GM12878 (cell line): ENCODE measurements around the gene ZNF808. TPM values are rescaled to one million over a fixed set of nuclear protein-coding genes. Genes with fewer than 3 reads are reported as not detected.
"Not testable (repeated sequence)": the region's sequence is repeated elsewhere in the genome, so short reads cannot be mapped to it uniquely, and the experiment has no call there.

Experiments used
- ATAC-seq: fragments of 200-7000 bp; cut with Tn5 transposase; 3 replicates; pipeline ENCODE4 v1.9.1; 2020; ENCODE audit warnings: mild to moderate bottlenecking, moderate library complexity
- BruUV-seq: library from RNA; stranded (reverse); fragments of 400-500 nt; replicated peaks from 2 replicates; lab custom pipeline; 2021; lab: Mats Ljungman, UMichigan
- CTCF ChIA-PET: fragments of 300-600 bp; sonication (Branson Sonifier 250); formaldehyde crosslinking; extraction: SDS; loops from one replicate; lab custom pipeline; 2021; ENCODE audit warnings: inconsistent platforms; lab: Yijun Ruan, JAX
- POLR2A ChIA-PET: fragments of 350-600 bp; formaldehyde crosslinking; extraction: SDS; loops from one replicate; lab custom pipeline; 2021; ENCODE audit warnings: inconsistent platforms; lab: Charles Lee
- RAD21 ChIA-PET: fragments of 300-600 bp; sonication (Branson Sonifier 250); formaldehyde crosslinking; loops from one replicate; lab custom pipeline; 2023; ENCODE audit warnings: antibody characterized with exemption; ENCODE audit not compliant: unreplicated experiment; lab: Charles Lee
- SMC1A ChIA-PET: fragments of 300-600 bp; sonication (Branson Sonifier 250); formaldehyde crosslinking; loops from one replicate; lab custom pipeline; 2023; ENCODE audit not compliant: unreplicated experiment, uncharacterized antibody; lab: Charles Lee
- DNase-seq: peaks from one replicate; pipeline ENCODE4 v3.0.0-alpha.2; 2011; ENCODE audit warnings: low read depth, low spot score
- FAIRE-seq: peaks from 3 replicates; lab custom pipeline; 2011; peaks lifted over from hg19 to GRCh38; lab: Jason Lieb, UNC
- H2AFZ ChIP-seq: 2 replicates; pipeline ENCODE4 v1.6.0; 2011; ENCODE audit warnings: low read depth, low read length, control low read depth; ENCODE audit not compliant: control insufficient read depth
- H3K27ac ChIP-seq: 2 replicates; pipeline ENCODE4 v1.5.1; 2011; ENCODE audit warnings: control low read depth; ENCODE audit not compliant: control insufficient read depth, insufficient read depth
- H3K27me3 ChIP-seq, 2 experiments: replicated peaks in 1 of 2; 2 replicates each; pipeline versions ENCODE4 v1.6.0 to v1.6.1; 2011; ENCODE audit warnings: low read length in 1 of 2; ENCODE audit not compliant: control insufficient read depth in 2 of 2, insufficient read depth in 2 of 2
- H3K36me3 ChIP-seq, 2 experiments: 2 replicates each; pipeline ENCODE4 v1.5.1; 2011; ENCODE audit warnings: low read length in 1 of 2; ENCODE audit not compliant: control insufficient read depth in 2 of 2, insufficient read depth in 2 of 2
- H3K4me1 ChIP-seq: 2 replicates; pipeline ENCODE4 v1.6.1; 2011; ENCODE audit warnings: mild to moderate bottlenecking, low read length, moderate library complexity, mixed read lengths; ENCODE audit not compliant: control insufficient read depth, insufficient read depth
- H3K4me2 ChIP-seq: 2 replicates; pipeline ENCODE4 v1.6.0; 2011; ENCODE audit warnings: control low read depth; ENCODE audit not compliant: control insufficient read depth, insufficient read depth
- H3K4me3 ChIP-seq: fragments of 200-600 bp; sonication (generic); 2 replicates; pipeline ENCODE4 v1.5.1; 2016
- H3K79me2 ChIP-seq: 2 replicates; pipeline ENCODE4 v1.6.0; 2011; ENCODE audit warnings: low read length; ENCODE audit not compliant: control insufficient read depth, insufficient read depth
- H3K9ac ChIP-seq: 2 replicates; pipeline ENCODE4 v1.8.0; 2011; ENCODE audit warnings: low read length, control low read depth, mixed read lengths; ENCODE audit not compliant: control insufficient read depth, insufficient read depth
- H3K9me3 ChIP-seq: replicated peaks from 3 replicates; pipeline ENCODE4 v1.5.1; 2011; ENCODE audit warnings: mild to moderate bottlenecking, low read length; ENCODE audit not compliant: control insufficient read depth, insufficient read depth
- H4K20me1 ChIP-seq: 2 replicates; pipeline ENCODE4 v1.6.0; 2011; ENCODE audit not compliant: control insufficient read depth, insufficient read depth
- WGBS: methylation state at CpG from one replicate; pipeline ENCODE4 v1.1.6; 2016; ENCODE audit warnings: low lambda C conversion rate; ENCODE audit not compliant: insufficient replicate concordance, insufficient coverage; ENCODE audit errors: missing lambda C conversion rate; 5-methylcytosine and 5-hydroxymethylcytosine counted together
- in situ Hi-C: fragments of 300-500 bp; cut with MboI; formaldehyde crosslinking; loops from 9 replicates; pipeline ENCODE4 v1.14.3; 2018; ENCODE audit warnings: mixed read lengths
- intact Hi-C: fragments of 100-400 bp; cut with micrococcal nuclease; formaldehyde crosslinking; loops from one replicate; pipeline ENCODE4 v1.14.2; 2022; ENCODE audit not compliant: unreplicated experiment
- polyA plus RNA-seq, 11 experiments: library from polyadenylated mRNA; depleted of rRNA in 4 of 11; unstranded in 6 of 11; stranded (reverse) in 5 of 11; fragments of >200 nt; fragmentation: Nextera tagmentation in 4 of 11; fragmentation: Illumina TruSeq in 1 of 11; extraction: Ambion mirVana in 4 of 11; extraction: Trizol in 1 of 11; gene quantifications; 1 replicate in 1 of 11; 2 replicates in 10 of 11; pipeline versions ENCODE4 v1.2.1 to v1.2.3, GENCODE V29; 2011 to 2016; ENCODE audit warnings: inconsistent platforms in 2 of 11, missing spikeins in 2 of 11, low read depth in 1 of 11
- total RNA-seq, 4 experiments: library from RNA; depleted of rRNA in 3 of 4; stranded (reverse); fragments of >200 nt in 3 of 4; fragmentation: Illumina TruSeq in 1 of 4; extraction: Trizol in 1 of 4; gene quantifications; 2 replicates each; pipeline versions ENCODE4 v1.2.1 to v1.2.3, GENCODE V29; 2013 to 2021

The ZNF808 gene
- total and polyA plus RNA-seq, 10 of the 15 experiments (the other 5 are each of a cell fraction or from before 2014, with no cell fraction given): 2.1 to 20.2 (median 7.2) TPM

- H3K9ac ChIP-seq, ATAC-seq, H3K4me3 ChIP-seq, in situ Hi-C loops, RAD21 ChIA-PET, SMC1A ChIA-PET, H3K79me2 ChIP-seq, H4K20me1 ChIP-seq, H3K36me3 ChIP-seq, H3K4me2 ChIP-seq, DNase-seq, BruUV-seq, H3K9me3 ChIP-seq, H3K27me3 ChIP-seq, FAIRE-seq, H3K27ac ChIP-seq, CTCF ChIA-PET, intact Hi-C loops, H3K4me1 ChIP-seq, H2AFZ ChIP-seq, POLR2A ChIA-PET: not testable (repeated sequence)
- WGBS: 30% methylated on average over 7 of the region's 7 CpGs
These were observed 42.4 kb upstream of the ZNF808 start for GRCh38 chr19:52485064-52485463.

GRCh38 chr19:52485561-52486240, 41.8 kb upstream of the ZNF808 start:
- H3K4me3 ChIP-seq, ATAC-seq, H3K9me3 ChIP-seq, POLR2A ChIA-PET, CTCF ChIA-PET, H3K27ac ChIP-seq, DNase-seq, H4K20me1 ChIP-seq, H3K79me2 ChIP-seq, H3K4me1 ChIP-seq, H3K4me2 ChIP-seq, H2AFZ ChIP-seq, BruUV-seq, intact Hi-C loops, in situ Hi-C loops, H3K27me3 ChIP-seq, H3K9ac ChIP-seq, SMC1A ChIA-PET, H3K36me3 ChIP-seq, RAD21 ChIA-PET, FAIRE-seq: not testable (repeated sequence)
- 21% methylated on average over 8 of the region's 8 CpGs for WGBS
